Gastrocnemius medialis (tissue), 4 donors: Measurements from ENCODE around the gene LPAR5.

Experiments used
- CTCF ChIP-seq, 5 experiments: fragments of 450-650 bp in 3 of 5; fragments of 200-600 bp in 2 of 5; sonication (generic) in 2 of 5; IDR thresholded peaks in 4 of 5; conservative IDR thresholded peaks in 1 of 5; 1 replicate in 4 of 5; 2 replicates in 1 of 5; pipeline ENCODE4 v1.5.1; 2016 to 2019; ENCODE audit warnings: antibody characterized with exemption in 5 of 5, mild to moderate bottlenecking in 3 of 5, moderate library complexity in 3 of 5
- POLR2A ChIP-seq, 2 donors: fragments of 450-650 bp; IDR thresholded peaks; one replicate each; pipeline ENCODE4 v1.6.1; 2017; ENCODE audit warnings: antibody characterized with exemption in 2 of 2, mild to moderate bottlenecking in 2 of 2, moderate library complexity in 2 of 2

- TF ChIP-seq POLR2A (IDR thresholded peaks at IDR 0.05): no peak
- no peak for TF ChIP-seq CTCF (IDR thresholded peaks at IDR 0.05 in 4 of 5, conservative IDR thresholded peaks at IDR 0.05 in 1 of 5)
Measured at GRCh38 chr12:6635375-6635855, 344 bp downstream of the LPAR5 start.
